Stimulated activated CD8-positive, alpha-beta memory T cell treated with anti-CD3 and anti-CD28 coated beads, Interleukin-4, amount 100 ng/mL, for 24 hours (primary cell): Measurements from ENCODE around the gene AVL9.

Experiments
- DNase-seq: peaks from one replicate; pipeline ENCODE4 v3.0.0-alpha.2; 2020; ENCODE audit warnings: low read depth

AVL9 gene

DNA sequence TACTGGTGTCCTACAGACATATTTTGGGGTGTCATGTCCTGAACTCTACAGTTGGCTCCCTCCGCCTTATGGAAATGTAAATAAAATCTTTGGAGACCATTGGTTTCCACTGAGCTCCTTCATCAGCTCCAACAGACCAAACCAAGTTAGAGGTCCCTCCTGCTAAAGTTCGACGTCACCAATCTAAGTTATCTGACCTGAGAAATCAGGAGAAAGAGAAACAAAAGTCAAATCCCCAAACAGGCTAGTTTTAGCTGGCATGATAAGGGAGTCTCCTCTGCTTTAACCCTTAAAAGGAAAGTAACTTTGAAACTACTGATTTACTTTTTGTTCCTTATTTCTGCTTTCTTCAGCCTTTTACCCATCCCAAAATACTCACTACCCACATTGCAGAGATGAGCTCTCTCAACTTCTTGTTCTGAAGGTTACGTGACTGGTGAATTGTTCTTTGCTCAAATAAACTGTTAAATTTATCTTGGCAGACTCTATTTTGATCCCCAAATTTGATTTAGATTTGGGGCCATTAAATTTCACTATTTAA, 39.9 kb downstream of the AVL9 start:
- no peak for DNase-seq

DNA sequence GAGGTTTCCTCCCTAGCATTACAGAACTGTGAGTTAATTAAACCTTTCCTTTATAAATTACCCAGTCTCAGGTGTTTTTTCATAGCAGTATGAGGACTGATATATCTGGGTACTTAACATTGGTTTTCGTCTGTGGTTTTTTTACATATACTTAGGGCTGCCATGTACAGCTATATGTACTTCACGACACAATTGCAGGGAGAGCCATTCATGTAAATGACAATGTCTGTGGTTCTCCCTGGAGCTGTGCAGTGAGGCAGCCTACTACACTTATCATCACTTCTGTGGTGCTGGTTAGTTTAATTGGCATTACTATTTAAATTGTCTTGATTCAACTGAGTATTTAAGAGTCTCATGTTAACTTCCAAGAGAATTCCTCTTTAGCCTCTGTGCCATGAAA, 40.7 kb downstream of the AVL9 start:
- no peak for DNase-seq

- no peak for DNase-seq
Observed at GRCh38 chr7:32536585-32536984, 41.3 kb downstream of the AVL9 start.

- no peak for DNase-seq
Observed at GRCh38 chr7:32537760-32538159, 42.5 kb downstream of the AVL9 start.

GRCh38 chr7:32539366-32539765, 44.1 kb downstream of the AVL9 start:
- no peak for DNase-seq

DNA sequence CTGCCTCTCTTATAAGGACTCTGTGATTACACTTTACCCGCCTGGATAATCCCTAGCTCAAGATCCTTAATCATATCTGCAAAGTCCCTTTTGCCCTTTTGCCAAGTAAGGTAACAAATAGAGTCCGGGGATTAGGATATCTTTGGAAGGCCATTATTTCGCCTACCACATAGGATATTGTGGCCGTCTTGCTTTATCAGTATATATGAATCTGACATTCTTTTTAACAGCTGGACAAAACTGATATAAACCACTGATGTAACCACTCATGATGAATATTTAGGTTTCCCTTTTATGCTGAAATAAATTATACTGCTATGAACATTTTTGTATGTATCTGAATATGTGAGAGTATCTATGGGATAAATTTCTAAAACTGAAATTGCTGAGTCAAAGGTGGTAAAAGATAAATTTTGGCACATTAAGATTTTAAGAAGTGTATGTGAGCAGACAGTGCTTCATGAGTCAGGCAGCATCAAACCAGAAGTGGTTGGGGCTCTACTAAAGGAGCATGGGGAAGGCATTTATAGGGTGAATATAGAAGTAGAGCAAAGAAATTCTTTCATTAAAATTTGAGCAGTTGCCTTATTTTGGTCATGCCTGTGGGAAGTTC, 44.7 kb downstream of the AVL9 start:
- DNase-seq: no peak

DNA sequence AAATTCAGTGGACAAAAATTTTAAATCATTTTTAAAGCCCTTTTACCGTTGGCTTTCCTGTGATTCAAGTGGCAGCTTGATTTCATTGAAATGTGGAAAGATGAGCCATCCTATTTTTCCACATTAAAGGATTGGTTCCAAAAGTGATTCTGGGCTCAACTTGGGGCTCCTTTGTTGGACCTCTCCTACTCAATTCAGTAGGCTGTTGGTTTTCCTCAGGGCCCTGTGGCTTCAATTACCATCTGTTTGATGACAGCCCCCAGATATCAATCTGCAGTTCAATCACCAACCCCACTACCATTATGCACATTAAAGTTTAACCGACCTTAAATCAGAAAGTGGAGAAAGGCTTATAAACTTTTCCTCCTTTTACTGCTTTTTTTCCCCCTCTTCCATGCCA, 47.3 kb downstream of the AVL9 start:
- DNase-seq: no peak

DNA sequence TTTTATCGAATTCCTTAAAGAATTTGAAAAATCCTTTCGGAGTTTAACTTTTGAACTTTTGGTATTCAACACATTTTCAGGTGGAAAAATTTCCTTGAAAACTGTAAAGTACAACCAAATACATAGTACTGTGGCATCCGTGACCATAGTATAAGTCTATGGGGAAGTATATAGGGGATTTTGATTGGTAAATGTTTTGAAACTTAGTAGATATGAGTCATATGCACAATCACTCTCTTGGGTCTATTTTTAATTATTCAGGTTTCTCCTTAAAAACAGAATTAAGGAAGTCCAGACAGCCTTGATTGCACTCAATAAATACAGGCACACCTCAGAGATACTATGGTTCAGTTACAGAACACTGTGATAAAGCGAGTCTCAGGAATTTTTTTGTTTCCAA, 64.2 kb downstream of the AVL9 start:
- no peak for DNase-seq

DNA sequence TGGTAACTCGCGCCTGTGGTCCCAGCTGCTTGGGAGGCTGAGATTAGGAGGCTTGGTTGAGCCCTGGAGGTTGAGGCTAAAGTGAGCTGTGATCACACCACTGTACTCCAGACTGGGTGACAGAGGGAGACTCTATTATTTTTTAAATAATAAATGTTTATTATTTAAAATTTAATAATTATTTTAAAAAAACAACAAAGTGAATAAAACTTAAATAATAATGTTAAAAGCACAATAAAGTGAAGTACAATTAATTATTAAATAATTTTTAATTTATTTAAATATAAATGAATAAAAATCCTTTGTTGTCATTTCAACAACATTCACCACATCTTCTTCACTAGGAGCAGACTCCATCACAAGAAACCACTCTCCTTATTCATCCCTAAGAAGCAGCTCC, 64.8 kb downstream of the AVL9 start:
- DNase-seq: no peak

- DNase-seq: no peak
Observed at GRCh38 chr7:32561613-32562012, 66.3 kb downstream of the AVL9 start.

- DNase-seq: no peak
Observed at GRCh38 chr7:32564542-32564941, 69.3 kb downstream of the AVL9 start.

DNA sequence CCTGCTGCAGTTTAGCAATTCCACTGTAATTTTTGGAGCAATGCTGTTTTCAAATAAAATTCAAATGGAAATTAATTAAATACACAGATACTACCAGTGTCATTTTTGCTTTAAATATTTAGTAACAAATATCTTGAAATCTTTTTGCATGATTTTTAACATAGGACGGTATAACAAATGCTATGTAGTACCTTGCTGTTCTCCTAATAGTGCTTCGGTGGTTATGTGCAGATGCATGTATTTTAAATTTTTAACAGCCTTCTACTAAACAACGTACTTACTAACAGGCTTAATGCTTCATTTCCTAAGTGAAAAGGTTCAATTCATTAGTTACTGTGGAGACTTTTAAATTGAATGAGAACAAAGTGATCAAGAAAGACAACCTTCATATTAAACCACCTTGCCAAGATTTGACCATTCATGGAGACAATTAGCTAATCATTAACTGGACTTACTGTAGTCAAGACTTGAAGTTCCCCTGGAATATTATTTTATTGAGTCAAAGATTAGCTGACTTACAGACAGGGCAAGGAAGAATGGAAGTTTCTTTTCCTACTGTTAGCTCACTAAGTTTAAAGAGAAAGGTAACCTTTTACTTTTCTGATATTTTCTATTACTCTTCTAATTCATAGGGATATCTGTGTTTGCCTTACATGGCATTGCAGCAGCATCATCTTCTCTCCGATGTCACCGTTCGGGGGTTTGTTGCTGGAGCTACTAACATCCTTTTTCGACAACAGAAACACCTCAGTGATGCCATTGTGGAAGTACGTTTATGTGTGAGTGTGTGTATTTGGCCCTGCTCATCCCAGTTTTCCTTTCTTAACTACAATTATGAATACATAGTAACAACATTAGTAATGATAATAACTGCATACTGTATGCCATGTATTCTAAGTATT, 74.3 kb downstream of the AVL9 start:
- no peak for DNase-seq

DNA sequence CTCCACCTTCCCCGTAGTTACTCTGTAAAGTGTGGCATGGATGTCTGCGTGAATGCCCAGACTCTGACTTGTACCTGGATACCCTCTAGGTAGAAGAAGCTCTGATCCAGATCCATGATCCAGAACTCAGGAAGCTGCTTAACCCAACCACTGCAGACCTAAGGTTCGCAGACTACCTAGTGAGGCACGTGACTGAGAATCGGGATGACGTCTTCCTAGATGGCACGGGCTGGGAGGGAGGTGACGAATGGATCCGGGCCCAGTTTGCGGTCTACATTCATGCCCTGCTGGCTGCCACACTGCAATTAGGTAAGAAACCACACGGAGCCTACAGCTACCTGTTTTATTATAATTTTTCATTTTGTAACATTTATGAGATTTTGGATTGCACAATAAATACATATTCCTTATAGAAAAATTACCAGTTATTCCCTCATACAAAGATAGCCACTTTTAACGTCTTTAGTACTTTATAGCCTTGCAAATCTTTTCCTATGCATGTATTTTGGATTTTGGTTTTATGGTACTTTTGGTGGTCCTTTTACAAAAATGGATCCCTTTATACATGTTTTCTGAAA, 77.9 kb downstream of the AVL9 start:
- no peak for DNase-seq

GRCh38 chr7:32574626-32575025, 79.3 kb downstream of the AVL9 start:
- DNase-seq: no peak

DNA sequence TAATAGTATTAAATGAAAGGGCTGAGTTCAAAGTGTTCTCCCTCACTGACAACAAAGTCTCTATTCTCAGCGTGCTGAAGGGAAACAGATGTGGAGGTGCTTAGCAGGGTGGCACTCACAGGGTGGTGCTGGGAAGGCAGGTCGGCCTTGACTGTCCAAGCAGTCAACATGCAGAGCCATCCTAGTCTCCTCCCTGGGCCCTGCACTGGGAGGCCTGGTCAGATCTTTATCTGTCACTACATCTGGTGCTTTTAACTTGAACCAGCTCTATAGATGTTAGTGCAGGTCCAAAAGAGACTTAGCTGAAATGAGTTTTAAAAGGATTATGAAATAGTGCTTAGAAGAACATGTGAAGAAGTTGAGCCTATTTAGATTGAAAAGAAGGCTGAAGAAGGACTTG, 82.1 kb downstream of the AVL9 start:
- DNase-seq: no peak

GRCh38 chr7:32579776-32580175, 84.5 kb downstream of the AVL9 start:
- no peak for DNase-seq

GRCh38 chr7:32580646-32581045, 85.4 kb downstream of the AVL9 start:
- DNase-seq: no peak

DNA sequence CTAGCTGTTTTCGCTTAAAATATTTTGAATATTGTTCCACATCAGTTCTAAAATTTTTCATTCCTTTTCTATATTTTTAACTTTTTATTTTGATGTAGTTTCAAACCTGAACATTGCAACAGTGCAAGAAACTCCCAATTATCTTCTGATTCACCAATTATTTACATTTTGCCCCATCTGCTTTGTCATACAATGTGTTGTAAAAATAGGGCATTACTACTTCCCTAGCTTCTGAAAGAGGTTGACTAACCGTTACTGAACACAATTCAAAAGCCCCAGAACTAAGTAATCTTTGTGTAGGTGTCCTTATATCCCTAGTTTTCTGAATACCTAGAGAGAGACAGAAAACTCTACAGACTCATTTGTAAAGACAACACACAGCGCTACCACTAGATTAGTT, 86.7 kb downstream of the AVL9 start:
- no peak for DNase-seq

GRCh38 chr7:32583791-32584190, 88.5 kb downstream of the AVL9 start:
- no peak for DNase-seq

- DNase-seq: no peak
Observed at GRCh38 chr7:32586291-32587221, 91.3 kb downstream of the AVL9 start.

- no peak for DNase-seq
Observed at GRCh38 chr7:32587411-32587948, 92.2 kb downstream of the AVL9 start.

DNA sequence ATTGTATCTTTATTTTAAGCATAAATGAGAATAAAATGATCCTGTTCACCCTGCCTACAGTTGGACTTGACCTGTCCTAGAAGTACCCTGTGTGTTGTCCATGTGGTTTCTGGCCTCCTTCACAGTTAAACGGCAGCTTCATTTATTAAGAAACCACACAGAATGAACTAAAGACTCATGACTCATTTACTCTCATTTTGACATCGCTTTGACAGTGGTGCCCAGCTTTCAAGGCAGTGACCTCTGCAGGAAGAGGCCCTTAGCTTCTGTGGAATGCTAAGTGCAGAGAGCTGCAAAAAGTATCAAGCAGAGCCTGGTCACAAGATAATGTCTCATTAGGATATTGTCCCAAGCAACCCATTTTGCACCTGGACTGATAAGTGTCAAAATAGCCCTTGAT, 93.4 kb downstream of the AVL9 start:
- DNase-seq: no peak
